ENCODE results near the gene FOXP3. TPM values are rescaled to one million over a fixed set of nuclear protein-coding genes. Genes with fewer than 3 reads are reported as not detected.

FOXP3 gene
- total RNA-seq, 2 donors from 2014 or later = 0.10 TPM; not detected in 1

DNA sequence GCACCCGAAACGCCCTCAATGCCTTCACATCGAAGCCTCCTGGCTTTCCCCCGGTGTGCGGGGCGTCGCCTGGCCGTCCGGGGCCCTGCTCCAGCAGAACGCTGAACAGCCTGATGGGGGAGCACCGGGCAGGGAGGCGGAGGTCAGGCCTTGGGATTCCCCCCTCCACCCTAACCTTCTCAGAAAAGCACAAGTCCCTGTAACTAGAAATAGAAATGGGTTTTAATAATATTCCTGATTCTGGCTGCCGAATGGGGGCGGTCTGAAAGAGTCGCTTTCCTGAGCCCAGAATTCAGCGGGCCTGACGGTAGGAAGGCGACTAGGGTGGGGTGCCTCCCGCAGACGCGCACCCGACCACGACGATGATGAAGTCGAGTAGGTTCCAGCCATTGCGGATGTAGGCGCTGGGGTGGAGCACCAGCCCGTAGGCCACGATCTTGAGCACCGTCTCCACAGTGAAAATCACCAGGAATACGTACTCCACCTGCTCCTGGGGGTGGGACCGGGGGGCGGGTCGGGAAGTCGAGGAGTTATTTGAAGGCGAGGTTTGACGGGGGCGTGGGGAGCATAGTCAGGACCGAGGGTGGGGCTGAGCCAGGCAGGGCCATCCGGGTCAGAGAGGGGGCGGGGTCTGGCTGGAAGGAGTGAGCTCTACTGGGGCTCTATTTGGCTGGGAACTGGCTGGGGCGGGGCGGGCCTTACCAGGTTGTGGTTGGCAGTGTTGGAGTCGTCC lies 33.8 kb downstream of the FOXP3 start:
- DNase-seq (ENCODE audit: low spot score) = peak; percentile 91

DNA sequence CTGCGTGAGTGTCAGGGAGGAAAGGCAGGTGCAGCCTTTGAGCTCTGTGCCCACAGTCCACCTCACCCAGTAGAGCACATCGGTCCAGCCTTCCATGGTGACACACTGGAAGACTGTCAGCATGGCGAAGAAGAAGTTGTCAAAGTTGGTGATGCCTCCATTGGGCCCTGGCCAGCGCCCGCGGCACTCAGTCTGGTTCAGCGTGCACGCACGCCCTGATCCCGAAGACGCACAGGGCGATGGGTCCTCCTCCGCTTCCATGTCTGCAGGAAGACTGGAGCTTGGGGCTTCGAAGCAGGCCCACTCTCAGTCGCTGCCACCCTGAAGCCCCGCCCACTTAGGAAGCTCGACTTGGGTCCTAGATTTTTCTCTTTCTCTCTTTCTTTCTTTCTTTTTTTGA lies 36.3 kb downstream of the FOXP3 start:
- intact Hi-C loops (cut with DNase I) = no loop called here
- DNase-seq (ENCODE audit: low spot score) = no peak

More for the DNA sequence above, 33.8 kb downstream of the FOXP3 start:
- intact Hi-C loops (cut with DNase I) = no loop called here

DNA sequence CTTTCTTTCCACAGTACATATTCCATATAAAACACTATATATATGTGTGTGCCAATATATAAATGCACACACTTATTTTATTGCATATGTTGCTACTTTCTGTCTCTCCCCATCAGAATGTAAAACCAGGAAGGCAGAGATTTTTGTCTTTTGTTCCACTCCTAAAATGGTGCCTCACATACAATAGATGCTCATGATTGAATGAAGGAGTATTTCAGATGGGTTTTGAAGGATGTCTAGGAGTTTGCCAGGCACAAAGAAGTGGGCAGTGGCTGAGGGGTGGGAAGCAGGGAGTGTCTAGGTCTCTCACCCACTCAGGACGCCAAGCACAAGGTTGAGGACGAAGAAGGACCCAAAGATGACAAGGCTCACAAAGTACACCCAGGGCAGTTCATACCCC lies 36.8 kb downstream of the FOXP3 start:
- no peak for DNase-seq (ENCODE audit: low spot score)

DNA sequence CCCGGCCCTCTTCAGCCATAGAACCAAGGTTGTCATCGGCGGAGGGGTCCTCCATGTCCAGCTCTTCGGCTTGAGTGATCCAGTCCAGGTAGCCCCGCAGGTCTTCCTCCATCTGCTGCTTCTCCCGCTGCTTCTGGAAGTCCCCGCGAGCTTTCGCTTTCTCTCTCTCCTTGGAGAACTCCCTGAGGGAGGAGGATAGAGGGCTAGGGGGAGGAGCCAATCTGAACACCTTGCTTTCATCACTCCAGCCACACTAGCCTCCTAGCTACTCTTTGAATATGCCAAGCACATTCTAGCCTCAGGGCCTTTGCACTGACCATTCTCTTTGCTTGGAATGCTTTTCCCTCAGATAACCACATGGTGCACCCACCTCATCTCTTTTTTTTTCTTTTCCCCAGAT lies 37.6 kb downstream of the FOXP3 start:
- DNase-seq (ENCODE audit: low spot score) = no peak
- intact Hi-C loops (cut with DNase I) = no loop called here

More for the DNA sequence above, 36.8 kb downstream of the FOXP3 start:
- intact Hi-C loops (cut with DNase I) = no loop called here

DNA sequence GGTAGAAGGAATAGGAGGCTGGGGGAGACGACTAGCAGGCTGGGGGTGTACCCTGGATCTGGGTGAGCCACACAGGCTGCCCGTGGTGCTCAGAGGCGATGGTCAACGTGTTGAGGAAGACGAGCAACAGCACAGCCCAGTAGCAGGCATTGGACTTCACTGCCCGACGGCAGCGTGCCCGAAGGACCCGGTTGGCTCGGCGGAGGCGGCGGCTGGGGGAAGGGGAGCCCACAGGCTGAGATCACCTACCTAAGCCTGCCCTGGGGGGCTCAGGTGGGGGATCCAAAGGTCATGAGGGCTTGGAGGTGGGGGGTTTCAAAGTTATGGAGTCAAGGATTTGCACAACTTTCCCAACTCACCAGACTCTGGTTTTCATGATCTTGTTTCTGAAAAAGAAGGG lies 38.7 kb downstream of the FOXP3 start:
- no peak for DNase-seq (ENCODE audit: low spot score)
- intact Hi-C loops (cut with DNase I) = no loop called here

- intact Hi-C loops (cut with DNase I) = no loop called here
- DNase-seq (ENCODE audit: low spot score) = no peak
These were observed 42.6 kb downstream of the FOXP3 start for GRCh38 chrX:49221868-49222267.

DNA sequence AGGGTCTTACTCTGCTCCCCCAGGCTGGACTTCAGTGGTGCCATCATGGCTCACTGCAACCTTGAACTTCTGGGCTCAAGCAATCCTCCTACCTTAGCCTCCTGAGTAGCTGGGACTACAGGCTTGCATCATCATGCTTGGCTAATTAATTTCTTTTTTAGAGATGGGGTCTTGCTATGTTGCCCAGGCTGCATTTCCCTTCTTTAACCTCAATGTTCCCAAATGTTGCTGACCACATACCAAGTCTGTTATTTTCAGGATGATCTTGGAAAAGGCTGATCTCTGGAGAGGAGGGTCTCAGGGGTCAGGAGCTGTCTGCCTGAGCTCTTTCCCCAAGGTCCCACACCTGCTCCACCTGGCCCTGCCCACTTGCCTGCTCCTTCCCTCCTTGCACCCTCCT lies 44.4 kb downstream of the FOXP3 start:
- peak; percentile 2 for DNase-seq (ENCODE audit: low spot score)
- intact Hi-C loops (cut with DNase I) = no loop called here

DNA sequence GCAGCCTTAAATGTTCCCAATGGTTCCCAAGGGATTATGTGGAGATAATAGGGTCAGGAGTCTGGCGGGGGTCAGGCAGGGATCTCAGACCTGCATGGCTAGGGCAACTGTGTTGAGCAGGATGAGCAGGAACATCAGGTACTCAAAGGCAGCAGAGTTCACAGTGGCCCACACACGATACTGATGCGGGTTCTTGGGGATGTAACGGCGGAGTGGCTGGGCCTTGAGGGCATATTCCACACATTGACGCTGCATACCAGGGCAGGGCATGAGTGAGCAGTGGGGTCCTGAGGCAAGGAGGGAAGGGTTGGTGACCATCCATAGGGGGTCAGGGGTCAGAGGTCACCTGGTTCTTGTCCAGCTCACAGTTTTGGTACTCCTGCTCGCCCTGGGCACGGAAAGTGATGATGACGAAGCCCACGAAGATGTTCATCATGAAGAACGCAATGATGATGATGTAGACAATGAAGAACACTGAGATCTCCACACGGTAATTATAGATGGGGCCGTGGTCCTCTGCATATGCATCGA lies 49.4 kb downstream of the FOXP3 start:
- DNase-seq (ENCODE audit: low spot score) = no peak
- intact Hi-C loops (cut with DNase I) = no loop called here

GRCh38 chrX:49214416-49214815 lies 50.1 kb downstream of the FOXP3 start:
- DNase-seq (ENCODE audit: low spot score) = no peak
- intact Hi-C loops (cut with DNase I) = no loop called here

DNA sequence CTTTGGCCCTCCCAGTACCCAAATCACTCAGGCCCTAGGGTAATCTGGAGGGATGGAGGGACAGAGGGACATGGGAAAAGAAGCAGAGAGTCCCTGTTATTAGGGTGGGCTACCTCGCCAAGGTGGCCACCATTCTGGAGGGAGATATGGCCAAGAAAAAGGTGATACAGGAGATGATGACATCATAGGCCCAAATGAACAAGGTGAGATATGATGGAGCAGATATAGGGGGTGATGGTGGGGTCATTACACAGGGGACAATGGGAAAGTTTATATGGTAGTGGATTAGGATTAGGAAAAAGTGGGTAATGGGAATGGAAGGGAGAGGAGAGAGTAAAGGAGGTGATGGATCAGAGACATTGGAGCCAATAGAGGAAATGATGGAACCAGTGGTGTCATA lies 51.6 kb downstream of the FOXP3 start:
- no peak for DNase-seq (ENCODE audit: low spot score)
- intact Hi-C loops (cut with DNase I) = no loop called here

- DNase-seq (ENCODE audit: low spot score) = no peak
- intact Hi-C loops (cut with DNase I) = no loop called here
These were observed 52.3 kb downstream of the FOXP3 start for GRCh38 chrX:49212209-49212608.

DNA sequence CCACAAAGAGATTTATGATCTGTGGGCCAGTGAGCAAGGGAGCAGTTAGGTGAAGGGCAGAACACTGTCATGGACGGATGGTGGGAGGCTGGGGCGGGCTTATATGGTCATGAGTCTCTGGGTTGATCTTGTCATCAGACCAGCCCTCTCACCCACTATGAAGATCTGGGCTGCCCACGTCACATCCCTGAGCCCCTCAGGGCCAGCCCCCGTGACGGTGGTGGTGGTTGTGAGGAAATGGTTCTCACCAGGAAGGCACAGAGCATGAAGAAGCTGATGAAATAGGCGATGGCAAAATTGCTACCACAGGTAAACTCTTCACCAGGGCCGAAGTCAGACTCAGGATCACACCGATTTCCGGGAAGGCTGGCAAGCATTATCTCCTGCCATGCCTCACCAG lies 53.4 kb downstream of the FOXP3 start:
- intact Hi-C loops (cut with DNase I) = no loop called here
- no peak for DNase-seq (ENCODE audit: low spot score)

- no peak for DNase-seq (ENCODE audit: low spot score)
These were observed 54.1 kb downstream of the FOXP3 start for GRCh38 chrX:49210406-49210805.

DNA sequence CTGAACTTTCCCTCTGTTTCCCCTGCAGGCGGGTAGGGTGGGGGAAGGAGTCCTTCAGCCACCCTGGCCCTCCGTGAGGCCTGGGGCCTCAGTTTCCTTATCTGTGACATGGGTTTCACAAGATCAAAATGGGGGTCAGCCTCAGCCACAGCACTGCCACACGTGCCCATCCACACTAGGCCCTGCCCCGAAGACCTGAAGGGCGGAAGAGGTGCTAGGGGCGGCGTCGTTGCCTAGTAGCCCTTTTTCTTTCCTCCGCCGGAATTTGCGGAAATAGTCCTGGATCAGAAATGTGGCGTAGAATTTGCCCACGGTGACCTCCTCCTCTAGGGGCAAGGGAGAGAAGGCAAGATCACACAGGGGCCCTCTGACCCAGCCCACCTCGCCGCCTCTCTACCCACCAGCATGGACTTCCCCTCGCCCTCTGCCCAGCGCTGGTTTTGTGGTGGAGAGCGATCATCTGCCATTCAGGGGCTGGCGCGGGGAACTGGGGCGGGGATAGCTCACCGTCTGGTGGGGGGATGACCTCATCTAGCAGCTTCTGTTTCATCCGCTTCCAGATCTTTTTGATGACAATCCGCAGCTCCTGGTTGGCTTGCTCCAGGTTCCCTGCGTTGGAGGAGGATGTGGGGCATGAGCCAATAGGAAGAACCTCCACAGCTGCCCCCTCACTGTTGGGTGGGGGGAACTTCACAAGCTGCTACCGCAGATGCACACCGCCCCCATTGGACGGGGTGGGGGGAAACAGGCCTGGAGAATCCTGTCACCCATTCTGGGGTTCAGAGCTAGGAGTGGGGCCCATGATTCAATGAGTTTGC lies 54.9 kb downstream of the FOXP3 start:
- no peak for DNase-seq (ENCODE audit: low spot score)
- intact Hi-C loops (cut with DNase I) = no loop called here

More at GRCh38 chrX:49210406-49210805, 54.1 kb downstream of the FOXP3 start:
- intact Hi-C loops (cut with DNase I) = no loop called here

GRCh38 chrX:49208399-49208798 lies 56.1 kb downstream of the FOXP3 start:
- no peak for DNase-seq (ENCODE audit: low spot score)
- intact Hi-C loops (cut with DNase I) = no loop called here

- DNase-seq (ENCODE audit: low spot score) = no peak
These were observed 58.0 kb downstream of the FOXP3 start for GRCh38 chrX:49206543-49206942.

GRCh38 chrX:49205443-49205842 lies 59.1 kb downstream of the FOXP3 start:
- intact Hi-C loops (cut with DNase I) = no loop called here
- DNase-seq (ENCODE audit: low spot score) = no peak

More at GRCh38 chrX:49206543-49206942, 58.0 kb downstream of the FOXP3 start:
- intact Hi-C loops (cut with DNase I) = no loop called here

GRCh38 chrX:49204709-49205108 lies 59.8 kb downstream of the FOXP3 start:
- intact Hi-C loops (cut with DNase I) = no loop called here
- DNase-seq (ENCODE audit: low spot score) = no peak

DNA sequence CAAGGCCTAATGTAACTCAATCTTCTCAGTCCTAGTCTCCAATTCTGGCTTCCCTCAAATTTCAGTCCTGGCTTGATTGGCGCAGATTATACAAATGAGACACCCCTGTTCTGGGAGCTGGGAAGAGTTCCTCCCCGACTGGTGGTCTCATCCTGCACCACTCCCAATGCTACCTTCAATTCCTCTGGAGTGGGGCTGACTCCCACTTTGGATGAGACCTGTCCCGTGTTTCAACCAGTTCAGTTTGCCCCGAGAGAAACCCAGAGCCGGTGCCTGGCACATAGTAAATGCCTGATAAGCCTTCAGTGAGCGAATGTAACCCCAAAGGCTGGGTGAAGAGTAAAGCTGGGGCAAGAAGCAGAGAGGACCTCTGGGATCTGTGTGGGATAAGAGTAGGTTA lies 60.5 kb downstream of the FOXP3 start:
- no peak for DNase-seq (ENCODE audit: low spot score)
- intact Hi-C loops (cut with DNase I) = no loop called here

GRCh38 chrX:49203536-49203935 lies 61.0 kb downstream of the FOXP3 start:
- DNase-seq (ENCODE audit: low spot score) = no peak
- intact Hi-C loops (cut with DNase I) = no loop called here

Measured in posterior vena cava (tissue), 2 donors.